OCI-M1 (cell line): Measurements from ENCODE around the gene POGLUT2.
"Not testable (repeated sequence)": the region's sequence is repeated elsewhere in the genome, so short reads cannot be mapped to it uniquely, and the experiment has no call there.

Source experiments
- DNase-seq: peaks from one replicate; lab custom pipeline; 2025; lab: John Stamatoyannopoulos, UW

The POGLUT2 gene

DNA sequence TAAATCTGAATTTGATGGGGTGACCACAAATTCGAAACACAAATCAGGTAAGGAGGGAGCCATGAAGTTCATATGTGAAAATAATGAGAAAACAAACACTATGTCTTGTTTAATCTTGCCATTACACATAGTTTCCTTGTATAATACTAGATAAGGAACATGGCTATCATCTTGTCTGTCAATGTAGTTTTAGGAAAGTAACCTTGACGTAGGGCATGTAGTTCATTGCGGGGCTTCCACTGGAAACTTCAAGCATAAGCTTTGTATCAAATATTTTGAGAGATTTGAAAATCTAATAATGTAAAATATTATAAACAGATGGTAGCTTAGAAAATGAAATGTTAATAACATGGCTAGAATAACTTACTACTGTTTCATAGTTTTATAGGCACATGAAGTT, 8.9 kb upstream of the POGLUT2 start:
- DNase-seq, result no peak

DNA sequence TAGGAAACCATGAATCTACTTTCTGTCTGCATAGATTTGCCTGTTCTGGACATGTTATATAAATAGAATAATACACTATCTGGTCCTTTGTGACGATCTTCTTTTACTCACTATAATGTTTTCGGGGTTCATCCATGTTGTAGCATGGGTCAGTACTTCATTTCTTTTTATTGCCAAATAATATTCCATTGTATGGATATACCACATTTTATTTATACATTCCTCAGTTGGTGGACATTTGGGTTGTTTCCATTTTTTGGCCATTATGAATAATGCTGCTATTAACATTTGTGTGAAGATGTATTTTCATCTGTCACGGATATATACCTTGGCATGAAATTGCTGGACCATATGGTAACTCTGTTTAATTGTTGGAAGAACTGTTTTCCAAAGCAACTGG, 6.9 kb upstream of the POGLUT2 start:
- no peak for DNase-seq

DNA sequence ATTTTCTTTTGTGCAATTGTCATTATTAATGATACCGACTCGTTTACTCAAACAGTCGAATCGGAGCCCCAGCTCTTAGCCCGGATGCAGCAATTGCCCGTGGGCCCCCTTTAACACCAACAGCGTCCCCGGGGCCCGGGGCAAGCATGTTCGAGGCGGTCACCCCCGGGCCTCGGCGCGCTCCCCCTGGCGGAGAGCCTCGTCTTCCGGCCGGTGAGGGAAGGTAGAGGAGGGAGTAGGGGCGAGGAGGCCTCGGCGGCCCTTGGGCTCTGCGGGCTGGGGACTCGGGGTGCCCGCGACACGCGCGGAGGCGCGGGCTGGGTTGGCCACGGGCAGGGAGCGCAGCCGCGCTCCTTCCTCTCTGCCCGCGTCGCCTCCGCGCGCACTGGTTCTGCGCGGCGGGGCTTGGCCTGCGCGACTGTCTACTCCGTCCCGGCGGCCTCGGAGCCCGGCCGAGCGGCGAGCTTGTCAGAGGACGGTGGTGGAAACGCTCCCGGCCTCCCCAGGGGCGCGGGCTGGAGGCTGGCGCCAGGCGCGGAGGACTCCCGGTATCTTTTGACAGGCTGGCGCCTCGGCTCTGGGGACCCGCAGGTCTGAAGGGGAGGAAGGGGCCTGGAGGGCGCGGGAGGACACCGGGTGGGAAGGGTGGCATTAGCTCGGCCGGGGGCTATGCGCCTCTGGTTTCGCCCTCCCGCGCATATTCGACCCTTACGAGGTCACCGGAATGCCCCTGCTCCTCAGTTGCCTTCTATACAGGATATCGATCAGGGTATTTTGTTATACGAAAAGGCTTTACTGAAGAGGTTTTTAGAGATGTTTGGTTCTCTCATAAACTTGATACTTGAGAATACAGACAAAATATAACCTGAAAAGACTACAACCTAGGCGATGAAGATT, 1.6 kb upstream of the POGLUT2 start:
- DNase-seq, result peak; percentile 89

DNA sequence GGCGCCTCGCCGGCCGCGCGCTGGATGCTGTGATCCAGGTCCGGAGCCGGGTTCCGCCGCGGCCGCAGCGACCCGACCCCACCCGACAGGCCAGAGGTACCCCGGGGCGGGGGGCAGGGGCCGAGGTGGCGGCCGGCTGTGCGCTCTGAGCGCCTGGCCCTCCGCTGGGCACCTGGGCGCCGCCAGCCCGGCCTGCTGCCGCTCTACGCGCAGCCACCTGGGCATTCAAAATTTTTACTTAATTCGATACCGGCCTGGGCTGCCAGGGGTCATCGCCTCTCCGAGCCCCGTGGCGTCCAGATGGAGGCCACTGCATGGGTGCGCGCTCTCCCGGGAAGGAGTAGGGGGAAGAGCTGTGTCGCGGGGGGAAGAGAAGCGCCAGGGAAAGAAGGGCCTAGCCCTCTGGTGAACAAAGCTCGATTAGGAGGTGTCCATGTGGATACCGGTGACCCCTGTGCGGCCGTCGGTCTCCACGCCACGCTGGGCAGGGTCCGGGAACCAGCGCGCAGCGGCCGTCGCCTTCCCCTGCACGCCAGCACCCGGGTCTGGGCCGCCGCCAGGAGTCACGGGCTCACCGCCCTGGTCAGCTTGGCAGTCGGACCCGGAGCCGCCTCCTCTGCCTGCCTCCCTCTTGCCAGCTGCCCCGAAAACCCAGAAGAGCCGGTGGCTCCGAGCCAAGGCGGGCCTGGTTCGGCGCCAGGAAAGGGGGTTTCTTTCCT, 809 bp upstream of the POGLUT2 start:
- DNase-seq, result peak; percentile 64

DNA sequence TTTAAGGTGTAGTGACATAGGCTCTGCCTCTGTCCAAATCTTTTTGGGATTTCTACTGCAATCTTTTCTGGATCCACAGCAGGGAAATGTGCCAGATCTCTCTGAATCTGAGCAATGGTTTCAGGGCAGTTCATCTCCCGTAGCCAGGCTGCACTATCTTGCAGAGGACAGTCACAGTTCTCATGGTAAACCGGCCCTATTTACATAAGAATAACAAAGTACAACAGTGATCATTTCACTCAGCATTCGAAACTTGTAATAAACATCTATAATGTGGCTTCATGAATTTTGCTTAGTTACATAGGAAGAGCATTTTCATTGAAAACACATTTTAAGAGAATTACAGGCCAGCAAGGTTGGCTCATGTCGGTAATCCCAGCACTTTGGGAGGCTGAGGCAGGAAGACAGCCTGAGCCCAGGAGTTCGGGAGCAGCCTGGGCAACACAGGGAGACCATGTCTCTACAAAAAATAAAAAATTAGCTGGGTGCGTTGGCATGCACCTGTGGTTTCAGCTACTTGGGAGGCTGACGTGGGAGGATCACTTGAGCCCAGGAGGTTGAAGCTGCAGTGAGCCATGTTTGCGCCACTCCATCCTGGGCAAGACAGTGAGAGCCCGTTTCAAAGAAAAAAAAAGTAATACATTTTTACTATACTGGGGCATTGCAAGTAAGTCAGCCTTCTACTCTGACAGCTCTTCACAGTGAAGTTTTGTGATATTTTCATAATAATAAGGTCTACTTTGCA, 5.0 kb downstream of the POGLUT2 start:
- no peak for DNase-seq

DNA sequence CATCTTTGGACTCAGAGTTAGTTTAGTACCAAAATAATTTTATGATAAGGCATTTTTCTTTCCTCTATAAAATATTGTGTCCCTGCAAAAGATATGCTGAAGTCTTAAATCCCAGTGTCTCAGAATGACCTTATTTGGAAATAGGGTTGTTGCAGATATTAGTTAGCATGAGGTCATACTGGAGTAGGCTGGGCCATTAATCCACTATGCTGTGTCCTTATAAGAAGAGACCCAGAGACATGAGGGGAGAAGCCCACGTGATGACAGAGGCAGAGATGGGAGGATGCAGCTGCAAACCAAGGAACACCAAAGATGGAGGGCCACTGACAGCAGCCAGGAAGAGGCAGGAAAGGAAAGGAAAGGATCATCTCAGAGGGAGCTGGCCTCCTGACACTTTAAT, 6.4 kb downstream of the POGLUT2 start:
- DNase-seq, result no peak

DNA sequence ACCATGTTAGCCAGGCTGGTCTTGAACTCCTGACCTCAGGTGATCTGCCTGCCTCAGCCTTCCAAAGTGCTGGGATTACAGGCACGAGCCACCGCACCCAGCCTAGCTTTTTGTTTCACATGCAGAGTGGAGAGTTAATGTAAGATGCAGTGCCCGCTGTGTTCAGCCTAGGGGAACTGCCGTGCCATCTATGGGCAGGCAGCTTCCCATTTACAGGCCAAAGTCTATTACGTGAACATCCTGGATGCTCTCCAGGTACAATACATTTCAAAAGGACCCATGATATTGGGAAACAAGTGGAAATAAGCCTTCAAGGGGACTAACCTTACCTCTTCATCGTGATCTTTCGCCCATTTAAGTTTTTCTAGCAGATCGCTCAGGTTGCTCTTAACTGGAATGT, 10.1 kb downstream of the POGLUT2 start:
- no peak for DNase-seq

DNA sequence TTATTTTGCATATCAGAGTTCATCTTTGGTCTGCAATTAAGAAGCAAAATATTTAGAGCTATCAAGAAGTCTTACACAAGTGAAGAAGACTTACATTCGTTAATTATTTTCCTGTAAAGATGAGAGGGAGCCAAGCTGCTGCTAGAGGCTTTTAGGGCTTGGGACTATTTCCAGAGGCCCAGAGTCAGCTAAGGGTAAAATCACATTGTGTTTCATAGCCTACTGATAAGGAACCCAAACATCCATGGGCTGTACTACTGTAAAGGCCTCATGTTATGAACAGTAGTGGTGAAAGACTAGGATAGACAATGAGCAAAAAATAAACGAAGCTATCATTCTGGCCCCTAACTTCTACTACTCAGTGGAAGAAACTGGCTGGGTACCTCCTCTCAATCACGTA, 14.3 kb downstream of the POGLUT2 start:
- DNase-seq, result no peak

DNA sequence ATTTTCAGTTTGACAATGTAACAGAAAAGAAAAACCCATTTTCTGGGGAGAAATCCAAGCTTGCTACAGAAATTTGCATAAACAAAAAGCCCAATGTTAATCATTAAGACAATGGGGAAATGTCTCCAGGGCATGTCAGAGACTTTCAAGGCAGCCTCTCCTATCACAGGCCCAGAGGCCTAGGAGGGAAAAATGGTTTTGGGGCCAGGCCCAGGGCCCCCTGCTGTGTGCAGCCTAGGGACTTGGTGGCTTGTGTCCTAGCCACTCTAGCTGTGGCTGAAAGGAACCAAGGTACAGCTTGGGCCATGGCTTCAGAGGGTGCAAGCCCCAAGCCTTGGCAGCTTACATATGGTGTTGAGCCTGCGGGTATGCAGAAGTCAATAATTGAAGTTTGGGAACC, 17.2 kb downstream of the POGLUT2 start:
- DNase-seq, result no peak

DNA sequence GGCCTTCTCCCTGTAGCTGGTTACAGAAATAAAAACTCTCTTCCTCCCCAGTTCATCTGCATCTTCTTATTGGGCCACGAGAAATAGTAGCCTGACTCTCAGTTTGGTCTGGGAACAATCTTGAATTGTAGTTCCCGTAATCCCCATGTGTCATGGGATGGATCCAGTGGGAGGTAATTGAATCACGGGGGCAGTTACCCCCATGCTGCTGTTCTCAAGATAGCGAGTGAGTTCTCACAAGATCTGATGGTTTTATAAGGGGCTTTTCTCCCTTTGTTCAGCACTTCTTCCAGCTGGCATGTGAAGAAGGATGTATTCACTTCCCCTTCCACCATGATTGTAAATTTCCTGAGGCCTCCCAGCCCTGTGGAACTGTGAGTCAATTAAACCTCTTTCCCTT, 18.1 kb downstream of the POGLUT2 start:
- DNase-seq, result not testable (repeated sequence)

DNA sequence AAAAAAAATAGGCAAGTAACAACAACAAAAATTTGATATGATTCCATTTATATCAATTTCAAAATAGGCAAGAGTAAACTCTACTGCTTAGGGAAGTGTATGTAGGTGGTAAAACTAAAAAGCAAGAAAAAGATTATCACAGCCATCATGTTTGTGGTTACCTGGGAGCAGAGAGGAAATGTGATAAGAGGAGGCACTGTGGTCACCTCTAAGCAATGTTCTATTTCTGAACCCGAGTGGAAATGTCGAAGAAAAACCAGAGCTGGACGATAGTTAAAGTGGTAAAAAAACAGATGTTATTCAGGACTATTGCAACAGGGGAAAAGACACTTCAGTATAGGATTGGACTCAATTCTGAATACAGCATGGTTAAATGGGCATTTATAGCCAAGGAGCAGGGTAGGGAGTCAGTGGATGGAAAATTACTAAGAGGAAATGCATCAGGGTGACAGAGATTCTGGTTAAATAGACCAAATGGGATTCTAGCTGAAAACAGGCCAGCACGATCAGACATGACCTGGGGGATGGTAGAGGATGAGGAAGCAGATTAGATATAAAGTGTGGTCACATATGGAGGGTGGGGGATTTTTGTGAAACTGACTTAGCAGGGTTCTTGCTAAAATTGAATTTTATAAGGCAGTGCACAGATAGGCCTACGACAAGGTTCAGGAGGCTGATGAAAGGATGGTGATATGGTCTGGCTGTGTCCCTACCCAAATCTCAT, 19.2 kb downstream of the POGLUT2 start:
- DNase-seq, result peak; percentile 94

DNA sequence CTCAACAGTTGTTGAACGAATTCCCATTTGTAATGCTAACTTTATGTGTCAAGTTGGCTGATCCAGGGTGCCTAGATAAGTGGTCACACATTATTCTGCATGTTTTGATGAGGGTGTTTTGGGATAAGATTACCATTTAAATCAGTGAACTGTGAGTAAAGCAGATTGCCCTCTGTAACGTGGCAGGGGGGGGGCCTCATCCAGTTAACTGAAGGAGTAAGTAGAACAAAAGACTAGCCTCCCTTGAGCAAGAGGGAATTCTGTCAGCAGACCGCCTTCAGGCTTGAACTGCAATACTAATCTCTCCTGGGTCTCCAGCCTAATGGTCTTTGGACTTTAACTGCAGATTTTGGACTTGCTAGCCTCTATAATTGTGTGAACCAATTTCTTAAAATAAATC, 21.0 kb downstream of the POGLUT2 start:
- no peak for DNase-seq

DNA sequence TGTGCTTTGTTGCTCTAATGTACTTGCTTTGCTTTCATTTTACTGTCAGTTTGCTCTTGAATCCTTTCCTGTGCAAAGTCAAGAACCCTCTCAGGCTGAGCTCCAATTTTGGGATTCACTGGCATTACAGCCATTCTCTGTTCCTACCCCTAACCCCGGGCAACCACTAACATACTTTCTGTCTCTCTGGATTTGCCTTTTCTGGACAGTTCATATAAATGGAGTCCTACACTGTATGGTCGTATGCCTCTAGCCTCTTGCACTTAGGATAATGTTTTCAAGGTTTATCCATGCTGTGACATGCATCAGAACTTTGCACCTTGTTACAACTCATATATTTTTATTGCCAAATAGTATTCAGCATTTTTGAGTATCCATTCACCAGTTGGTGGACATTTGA, 22.5 kb downstream of the POGLUT2 start:
- no peak for DNase-seq

DNA sequence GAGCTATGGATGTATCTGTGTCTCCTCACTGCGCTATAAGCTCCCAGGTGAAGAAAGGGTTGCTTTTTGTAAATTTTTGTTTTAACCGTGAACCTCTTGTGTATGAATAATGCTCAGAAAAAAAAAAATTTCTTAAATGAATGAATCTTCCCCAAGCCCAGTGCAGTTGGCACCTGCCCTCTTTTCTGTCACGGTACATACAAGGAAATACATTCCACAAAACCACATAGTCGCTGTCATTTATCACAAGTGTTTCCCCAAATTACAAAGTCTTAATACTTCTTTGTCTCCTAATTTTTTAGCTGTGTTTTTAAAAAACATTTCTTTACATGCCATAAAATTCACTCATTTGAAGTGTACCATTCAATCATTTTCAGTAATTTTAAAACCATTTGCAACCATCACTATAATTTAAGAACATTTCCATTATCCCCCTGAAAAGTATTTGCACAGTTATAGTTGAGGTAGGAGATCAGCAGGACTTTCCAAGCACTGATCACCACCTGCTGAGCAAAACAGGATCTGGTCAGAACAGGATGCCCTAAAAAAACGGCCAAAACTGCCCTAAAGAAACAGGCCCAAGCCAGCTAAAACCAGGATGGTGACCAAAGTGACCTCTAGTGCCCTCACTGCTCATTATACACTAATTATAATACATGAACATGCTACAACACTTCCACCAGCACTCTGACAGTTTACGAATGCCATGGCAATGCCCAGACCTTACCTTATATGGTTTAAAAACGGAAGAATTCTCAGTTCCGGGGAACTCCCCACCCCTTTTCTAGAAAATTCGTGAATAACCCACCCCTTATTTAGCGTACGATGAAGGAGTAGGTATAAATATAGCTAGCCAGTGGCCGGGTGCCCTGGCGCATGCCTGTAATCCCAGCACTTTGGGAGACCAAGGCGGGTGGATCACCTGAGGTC, 23.9 kb downstream of the POGLUT2 start:
- peak; percentile 63 for DNase-seq

DNA sequence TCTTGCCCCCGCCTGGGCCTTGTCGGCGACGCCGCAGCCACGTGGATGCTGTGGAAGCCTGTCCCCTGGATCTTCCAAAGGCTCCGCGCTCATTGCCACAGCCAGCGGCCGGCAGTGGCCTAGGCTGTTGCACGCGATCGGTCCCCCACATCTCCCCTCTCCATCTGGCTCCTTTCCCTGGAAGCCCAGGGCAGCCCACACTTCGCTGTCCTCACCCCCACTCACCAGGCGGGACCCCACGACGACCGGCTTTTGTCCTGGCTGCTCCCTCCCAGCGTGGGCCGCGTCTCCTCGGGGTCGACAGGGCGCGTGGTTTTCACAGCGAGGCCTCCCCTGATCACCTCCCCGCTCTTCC, 24.6 kb downstream of the POGLUT2 start:
- no peak for DNase-seq

DNA sequence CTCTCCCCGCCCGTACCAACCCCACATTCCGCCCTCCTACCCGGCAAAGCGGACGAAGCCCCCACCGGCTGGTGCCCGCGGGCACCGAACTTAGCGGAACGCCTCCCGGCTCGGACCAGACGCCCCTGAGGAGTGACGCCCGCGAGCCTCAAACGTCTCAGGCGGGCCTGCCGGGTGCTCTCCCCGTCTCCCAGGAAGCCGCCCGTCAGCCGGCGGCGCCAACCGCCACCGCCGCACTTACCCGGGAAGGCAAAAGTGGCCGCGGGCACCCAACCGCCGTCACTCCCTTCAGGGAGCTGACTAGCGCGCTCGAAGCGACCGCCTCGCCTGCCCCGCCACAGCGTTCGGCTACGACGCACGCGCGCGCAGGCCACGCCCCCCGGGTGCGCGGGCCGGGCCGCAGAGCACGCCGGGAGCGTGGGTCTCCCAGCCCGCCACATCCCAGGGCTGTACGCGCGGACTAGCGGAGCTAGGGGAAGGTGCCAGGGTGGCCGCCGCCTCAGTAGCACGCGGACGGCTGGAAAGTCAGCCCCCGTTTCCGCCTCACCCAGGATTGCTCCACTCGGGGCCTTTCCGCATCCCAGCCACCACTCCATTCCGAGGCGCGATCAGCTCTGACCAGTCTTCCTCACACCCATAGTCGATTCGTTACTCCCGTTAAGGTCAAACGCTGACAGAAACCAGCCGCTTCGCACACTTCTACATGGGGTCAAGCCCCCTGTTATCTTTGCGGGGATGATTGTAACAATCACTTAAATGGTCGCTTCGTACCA, 25.1 kb downstream of the POGLUT2 start, which contains the start of gene TEX30:
TEX30 (minus strand) TSS at position 346 of the 773 bp plus-strand sequence. CDS start 3,760 bp downstream, outside the sequence.
- peak; percentile 93 for DNase-seq

DNA sequence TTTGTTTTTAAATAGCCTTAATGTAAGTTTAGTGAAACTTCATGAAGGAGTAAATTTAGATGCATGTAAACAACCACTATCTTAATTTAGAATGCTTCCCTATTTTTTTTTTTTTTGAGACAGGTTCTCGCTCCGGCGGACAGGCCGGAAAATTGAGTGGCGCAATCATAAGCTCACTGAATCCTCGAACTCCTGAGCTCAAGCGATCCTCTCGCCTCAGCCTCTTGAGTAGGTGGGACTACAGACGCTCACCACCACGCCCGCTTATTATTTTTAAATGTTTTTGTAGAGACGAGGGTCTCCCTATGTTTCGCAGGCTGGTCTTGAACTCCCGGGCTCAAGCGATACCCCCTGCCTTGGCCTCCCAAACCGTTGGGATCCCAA, 26.7 kb downstream of the POGLUT2 start:
- no peak for DNase-seq

DNA sequence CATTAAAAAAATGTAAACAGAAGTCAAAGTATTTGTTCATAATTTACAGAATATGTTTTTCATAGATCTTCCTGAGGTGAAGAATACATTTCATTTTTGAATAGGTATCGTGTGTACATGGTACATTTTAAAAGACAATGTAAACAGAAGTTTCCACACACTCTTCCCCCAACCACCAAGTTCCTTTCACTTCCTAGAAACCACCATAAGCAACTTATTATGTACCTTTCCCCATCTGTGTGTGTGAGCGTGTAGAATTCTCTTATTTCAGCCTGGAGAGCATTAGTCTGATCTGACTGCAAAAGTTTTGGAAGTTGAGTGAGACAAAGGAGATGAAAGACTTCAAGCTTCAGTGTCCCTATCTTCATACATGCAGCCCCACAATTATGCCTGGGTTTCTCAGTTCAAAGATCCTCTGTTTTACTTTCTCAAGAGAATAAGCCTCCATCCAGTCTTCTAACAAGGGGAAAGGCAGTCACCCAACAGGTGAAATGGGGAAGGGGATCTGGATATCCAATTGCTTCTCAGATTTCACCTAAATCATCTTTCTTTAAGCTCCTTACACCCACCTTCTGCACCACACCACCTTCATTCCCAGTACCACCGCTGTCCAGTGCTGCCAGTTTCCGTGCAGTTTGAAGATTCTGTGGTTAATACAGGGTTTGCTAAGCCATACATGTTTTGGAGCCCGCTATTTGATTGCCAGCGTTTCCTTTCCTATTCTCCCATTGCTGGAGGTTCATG, 27.3 kb downstream of the POGLUT2 start:
- peak; percentile 40 for DNase-seq

DNA sequence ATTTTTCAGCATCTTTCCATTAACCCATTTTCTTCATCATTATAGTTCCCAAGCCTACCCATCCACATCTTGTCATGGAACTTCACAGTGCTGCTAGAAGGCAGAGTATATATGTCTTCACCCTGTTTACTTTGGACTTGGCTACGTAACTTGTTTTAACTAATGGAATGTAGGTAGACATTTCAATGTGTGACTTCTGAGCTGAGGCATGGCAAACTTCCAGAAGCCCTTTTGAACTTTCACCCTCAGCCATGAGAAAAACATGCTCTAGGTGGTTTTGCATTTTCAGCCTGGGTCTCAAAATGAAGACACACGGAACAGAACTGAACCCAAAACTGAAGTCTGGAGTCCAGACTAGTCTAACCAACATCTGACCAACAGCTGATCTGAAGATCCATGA, 28.3 kb downstream of the POGLUT2 start:
- DNase-seq, result no peak
